Astrocyte (in vitro differentiated cells and primary cell): ENCODE data around the gene ADGRG4. TPM values are rescaled to one million over a fixed set of nuclear protein-coding genes. Genes with fewer than 3 reads are reported as not detected.

ENCODE experiments used
- DNase-seq: peaks from one replicate; pipeline ENCODE4 v3.0.0-alpha.2; 2010; ENCODE audit warnings: low read depth
- FAIRE-seq: peaks from 2 replicates; lab custom pipeline; 2011; peaks lifted over from hg19 to GRCh38; lab: Jason Lieb, UNC
- H2AFZ ChIP-seq: 2 replicates; pipeline ENCODE4 v1.6.0; 2012; ENCODE audit warnings: low read depth, low read length, inconsistent platforms
- H3K27ac ChIP-seq: 2 replicates; pipeline ENCODE4 v1.5.1; 2011; ENCODE audit warnings: low read depth, low read length, inconsistent platforms
- H3K27me3 ChIP-seq: 2 replicates; pipeline ENCODE4 v1.6.0; 2011; ENCODE audit warnings: low read length, inconsistent platforms; ENCODE audit not compliant: insufficient read depth
- H3K36me3 ChIP-seq: 2 replicates; pipeline ENCODE4 v1.5.1; 2011; ENCODE audit warnings: low read length, inconsistent platforms; ENCODE audit not compliant: insufficient read depth
- H3K4me1 ChIP-seq: 2 replicates; pipeline ENCODE4 v1.5.1; 2011; ENCODE audit warnings: low read length, inconsistent platforms; ENCODE audit not compliant: insufficient read depth
- H3K4me2 ChIP-seq: 2 replicates; pipeline ENCODE4 v1.6.0; 2012; ENCODE audit warnings: low read length, inconsistent platforms
- H3K4me3 ChIP-seq: 2 replicates; pipeline ENCODE4 v1.5.1; 2011; ENCODE audit warnings: low read depth, mild to moderate bottlenecking, low read length, inconsistent platforms; ENCODE audit not compliant: insufficient read depth
- H3K79me2 ChIP-seq: 2 replicates; pipeline ENCODE4 v1.6.0; 2012; ENCODE audit warnings: mild to moderate bottlenecking, low read length, inconsistent platforms; ENCODE audit not compliant: insufficient read depth
- H3K9ac ChIP-seq: 2 replicates; pipeline ENCODE4 v1.6.0; 2012; ENCODE audit warnings: mild to moderate bottlenecking, low read length, inconsistent platforms
- H3K9me3 ChIP-seq: 2 replicates; pipeline ENCODE4 v1.5.1; 2012; ENCODE audit warnings: low read depth, mild to moderate bottlenecking, low read length, inconsistent platforms; ENCODE audit not compliant: insufficient read depth
- H4K20me1 ChIP-seq: 2 replicates; pipeline ENCODE4 v1.6.0; 2012; ENCODE audit warnings: low read length, inconsistent platforms; ENCODE audit not compliant: insufficient read depth
- H3K27ac Mint-ChIP-seq: one replicate; pipeline ENCODE4 v1.8.0; 2021; ENCODE audit warnings: mild to moderate bottlenecking, mixed read lengths; ENCODE audit not compliant: unreplicated experiment
- H3K27me3 Mint-ChIP-seq: one replicate; pipeline ENCODE4 v1.8.0; 2021; ENCODE audit warnings: low read depth, mixed read lengths; ENCODE audit not compliant: unreplicated experiment
- H3K36me3 Mint-ChIP-seq: one replicate; pipeline ENCODE4 v1.8.0; 2021; ENCODE audit warnings: low read depth, mixed read lengths; ENCODE audit not compliant: unreplicated experiment
- H3K4me1 Mint-ChIP-seq: one replicate; pipeline ENCODE4 v1.8.0; 2021; ENCODE audit warnings: low read depth, mixed read lengths; ENCODE audit not compliant: unreplicated experiment
- H3K4me3 Mint-ChIP-seq: one replicate; pipeline ENCODE4 v1.8.0; 2021; ENCODE audit warnings: mild to moderate bottlenecking, moderate library complexity, mixed read lengths; ENCODE audit not compliant: unreplicated experiment
- H3K9me3 Mint-ChIP-seq: one replicate; pipeline ENCODE4 v1.8.0; 2021; ENCODE audit warnings: mild to moderate bottlenecking, mixed read lengths; ENCODE audit not compliant: unreplicated experiment
- EZH2 ChIP-seq: IDR thresholded peaks from 2 replicates; pipeline ENCODE4 v1.6.1; 2012; ENCODE audit warnings: mild to moderate bottlenecking, low read length, inconsistent platforms; ENCODE audit not compliant: insufficient read depth
- total RNA-seq: library from RNA; stranded (reverse); gene quantifications from 2 replicates; pipeline ENCODE4 v1.2.1, GENCODE V29; 2021
- TF ChIP-seq, protein P1 (sequence below): IDR thresholded peaks from 2 replicates; pipeline ENCODE4 v1.5.1; 2011; ENCODE audit warnings: low read depth, mild to moderate bottlenecking, inconsistent platforms, low read length, moderate library complexity; ENCODE audit not compliant: insufficient read depth

ADGRG4 gene
- total RNA-seq, 1 donor from 2014 or later: 0.14 TPM

DNA sequence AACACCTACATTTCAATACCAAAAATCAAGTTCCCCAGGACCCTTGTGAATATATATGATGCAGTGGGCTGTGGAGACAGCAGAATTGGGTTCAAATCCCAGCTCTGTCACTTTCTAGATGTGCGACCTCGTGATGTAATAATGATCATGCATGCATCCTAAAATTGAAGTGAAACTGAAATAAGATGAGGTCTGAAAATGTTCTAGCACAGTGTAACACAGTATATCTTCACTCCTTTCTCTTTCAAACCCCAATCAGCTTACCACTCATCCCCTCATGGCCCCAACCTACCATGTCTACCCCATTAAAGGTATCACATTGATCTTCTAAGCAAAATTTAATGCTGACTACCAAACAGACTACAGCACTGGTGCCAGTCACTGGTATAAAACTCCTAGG lies 117.0 kb downstream of the ADGRG4 start:
- Mint-ChIP-seq H3K4me1 (no peaks in the 10 kb centered on the region), H3K9me3 (no peaks in the 10 kb centered on the region), H3K27ac (no peak overlapping the region)

DNA sequence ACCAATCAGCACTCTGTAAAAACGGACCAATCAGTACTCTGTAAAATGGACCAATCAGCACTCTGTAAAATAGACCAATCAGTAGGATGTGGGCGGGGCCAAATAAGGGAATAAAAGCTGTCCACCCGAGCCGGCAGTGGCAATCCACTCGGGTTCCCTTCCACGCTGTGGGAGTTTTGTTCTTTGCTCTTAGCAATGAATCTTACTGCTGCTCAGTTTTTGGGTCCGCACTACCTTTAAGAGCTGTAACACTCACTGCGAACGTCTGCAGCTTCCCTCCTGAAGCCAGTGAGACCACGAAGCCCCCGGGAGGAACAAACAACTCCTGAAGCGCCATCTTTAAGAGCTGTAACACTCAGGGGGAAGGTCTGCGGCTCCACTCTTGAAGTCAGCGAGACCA lies 120.6 kb downstream of the ADGRG4 start:
- Histone ChIP-seq H3K4me3 (no peak overlapping the region), H2AFZ (no peak overlapping the region), H3K9ac (no peak overlapping the region), H3K79me2 (no peaks in the 10 kb centered on the region), H3K27me3 (no peaks in the 10 kb centered on the region), H3K27ac (no peak overlapping the region), H4K20me1 (no peaks in the 10 kb centered on the region), H3K4me1 (no peaks in the 10 kb centered on the region), H3K36me3 (no peaks in the 10 kb centered on the region), H3K4me2 (no peak overlapping the region), H3K9me3 (no peaks in the 10 kb centered on the region)
- Mint-ChIP-seq H3K36me3 (no peaks in the 10 kb centered on the region), H3K4me1 (no peaks in the 10 kb centered on the region), H3K27me3 (peaks cover 5% of the 10 kb centered on the region), H3K4me3 (no peak overlapping the region), H3K27ac (no peak overlapping the region), H3K9me3 (no peaks in the 10 kb centered on the region)
- DNase-seq (no peak), FAIRE-seq (no peak)
- no peak for TF ChIP-seq EZH2
- TF ChIP-seq, protein P1, sequence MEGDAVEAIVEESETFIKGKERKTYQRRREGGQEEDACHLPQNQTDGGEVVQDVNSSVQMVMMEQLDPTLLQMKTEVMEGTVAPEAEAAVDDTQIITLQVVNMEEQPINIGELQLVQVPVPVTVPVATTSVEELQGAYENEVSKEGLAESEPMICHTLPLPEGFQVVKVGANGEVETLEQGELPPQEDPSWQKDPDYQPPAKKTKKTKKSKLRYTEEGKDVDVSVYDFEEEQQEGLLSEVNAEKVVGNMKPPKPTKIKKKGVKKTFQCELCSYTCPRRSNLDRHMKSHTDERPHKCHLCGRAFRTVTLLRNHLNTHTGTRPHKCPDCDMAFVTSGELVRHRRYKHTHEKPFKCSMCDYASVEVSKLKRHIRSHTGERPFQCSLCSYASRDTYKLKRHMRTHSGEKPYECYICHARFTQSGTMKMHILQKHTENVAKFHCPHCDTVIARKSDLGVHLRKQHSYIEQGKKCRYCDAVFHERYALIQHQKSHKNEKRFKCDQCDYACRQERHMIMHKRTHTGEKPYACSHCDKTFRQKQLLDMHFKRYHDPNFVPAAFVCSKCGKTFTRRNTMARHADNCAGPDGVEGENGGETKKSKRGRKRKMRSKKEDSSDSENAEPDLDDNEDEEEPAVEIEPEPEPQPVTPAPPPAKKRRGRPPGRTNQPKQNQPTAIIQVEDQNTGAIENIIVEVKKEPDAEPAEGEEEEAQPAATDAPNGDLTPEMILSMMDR: no peak

More for the DNA sequence above, 117.0 kb downstream of the ADGRG4 start:
- Histone ChIP-seq H4K20me1 (no peaks in the 10 kb centered on the region), H3K27ac (no peak overlapping the region), H3K9ac (no peak overlapping the region), H3K4me3 (no peak overlapping the region), H3K4me2 (no peak overlapping the region), H3K36me3 (no peaks in the 10 kb centered on the region), H3K9me3 (no peaks in the 10 kb centered on the region), H2AFZ (no peak overlapping the region), H3K79me2 (no peaks in the 10 kb centered on the region), H3K27me3 (no peaks in the 10 kb centered on the region), H3K4me1 (no peaks in the 10 kb centered on the region)
- H3K36me3 Mint-ChIP-seq: no peaks in the 10 kb centered on the region
- no peak for TF ChIP-seq EZH2
- TF ChIP-seq, protein P1: no peak
- DNase-seq: no peak
- H3K27me3 Mint-ChIP-seq: no peaks in the 10 kb centered on the region
- H3K4me3 Mint-ChIP-seq: no peak overlapping the region
- peak; percentile 37 for FAIRE-seq

DNA sequence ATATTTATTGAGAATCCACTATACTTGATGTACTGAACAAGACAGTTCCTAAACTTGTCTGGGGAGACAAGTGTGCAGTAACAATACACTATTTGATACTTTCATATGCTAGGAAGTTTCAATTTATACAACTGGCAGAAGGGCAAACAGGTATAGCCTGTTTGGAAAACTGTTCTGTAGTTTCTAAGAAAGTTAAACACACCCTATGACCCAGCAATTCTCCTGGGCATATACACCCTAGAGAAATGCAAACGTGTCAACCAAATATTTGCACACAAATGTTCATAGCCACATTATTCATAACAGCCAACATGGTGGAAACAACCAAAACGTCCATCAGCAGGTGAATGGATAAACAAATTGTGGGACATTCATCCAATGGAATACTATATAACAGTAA lies 123.0 kb downstream of the ADGRG4 start:
- H3K27ac Mint-ChIP-seq: no peak overlapping the region
- H3K4me1 Mint-ChIP-seq: no peaks in the 10 kb centered on the region

More for the DNA sequence above, 123.0 kb downstream of the ADGRG4 start:
- Histone ChIP-seq H3K4me2 (no peak overlapping the region), H3K27ac (no peak overlapping the region), H3K79me2 (no peaks in the 10 kb centered on the region), H3K27me3 (no peaks in the 10 kb centered on the region), H3K36me3 (no peaks in the 10 kb centered on the region), H3K4me3 (no peak overlapping the region), H3K9ac (no peak overlapping the region), H3K9me3 (no peaks in the 10 kb centered on the region), H4K20me1 (no peaks in the 10 kb centered on the region), H3K4me1 (no peaks in the 10 kb centered on the region), H2AFZ (no peak overlapping the region)
- no peak for TF ChIP-seq EZH2
- TF ChIP-seq, protein P1: no peak
- Mint-ChIP-seq H3K27me3 (peaks cover 5% of the 10 kb centered on the region), H3K9me3 (no peaks in the 10 kb centered on the region), H3K36me3 (no peaks in the 10 kb centered on the region), H3K4me3 (no peak overlapping the region)
- FAIRE-seq (peak; percentile 91), DNase-seq (no peak)
